Measurements from ENCODE around the gene YWHAQ. TPM values are rescaled to one million over a fixed set of nuclear protein-coding genes. Genes with fewer than 3 reads are reported as not detected.

The YWHAQ gene
- total and polyA plus RNA-seq, 2 of the 4 experiments (the other 2 are of a cell fraction), result 196 to 255 TPM

DNA sequence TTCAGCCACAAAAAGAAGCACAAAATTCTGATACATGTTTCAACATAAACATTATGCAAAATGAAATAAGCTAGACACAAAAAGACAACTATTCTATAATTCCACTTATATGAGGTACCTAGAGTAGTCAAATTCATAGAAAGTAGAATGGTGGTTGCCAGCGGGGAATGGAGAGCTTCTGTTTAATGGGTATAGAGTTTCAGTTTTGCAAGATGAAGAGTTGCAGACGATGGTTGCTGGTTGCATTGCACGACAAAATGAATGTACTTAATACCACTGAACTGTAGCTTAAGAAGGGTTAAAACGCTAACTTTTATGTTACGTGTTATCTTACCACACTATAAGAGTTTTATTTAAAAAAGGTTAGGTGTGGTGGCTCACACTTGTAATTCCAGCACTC, 13.5 kb downstream of the YWHAQ start:
- DNase-seq, result no peak
- no peak overlapping the region for H4K91ac ChIP-seq (ENCODE audit: insufficient read depth, low read depth, low read length)
- ATAC-seq (ENCODE audit: low read depth), result no peak
- no TSS peak for BruUV-seq (replicated peaks)
- H3K4me2 ChIP-seq (ENCODE audit: low read depth, low read length), result no peak overlapping the region
- H3K14ac ChIP-seq (replicated peaks; ENCODE audit: low read depth, low read length), result no peak overlapping the region
- H3K56ac ChIP-seq (ENCODE audit: extremely low read depth, insufficient read depth, low read length), result no peak overlapping the region
- TF ChIP-seq SMC3 (IDR thresholded peaks at IDR 0.05; ENCODE audit: low read depth, low read length), result no peak
- TF ChIP-seq RFX5 (IDR thresholded peaks at IDR 0.05; ENCODE audit: low read depth, low read length), result no peak
- no peak for TF ChIP-seq BHLHE40 (IDR thresholded peaks at IDR 0.05; ENCODE audit: low read depth, low read length)
- TF ChIP-seq CHD1 (IDR thresholded peaks at IDR 0.05; ENCODE audit: low read depth, low read length), result no peak
- TF ChIP-seq MAFK (IDR thresholded peaks at IDR 0.05; ENCODE audit: low read depth, low read length), result no peak
- no peak overlapping the region for H2BK15ac ChIP-seq (ENCODE audit: low read depth, low read length)
- dilution Hi-C loops (cut with HindIII; ENCODE audit: low sequenced_read_pairs, unreplicated experiment), result no loop called here
- no peak overlapping the region for H3K18ac ChIP-seq (ENCODE audit: low read depth, low read length)
- POLR2A ChIA-PET (ENCODE audit: unreplicated experiment), result no interaction called here
- peaks cover 95% of the 10 kb centered on the region for H4K20me1 ChIP-seq (ENCODE audit: insufficient read depth, low read length)
- H3K9me1 ChIP-seq (ENCODE audit: insufficient read depth, low read length), result peaks cover 10% of the 10 kb centered on the region
- no peak overlapping the region for H3K9ac ChIP-seq (ENCODE audit: low read depth, low read length)
- no CpG with 5 or more reads among the region's 5 CpGs for WGBS, 2 experiments (ENCODE audit: extremely low coverage in 2 of 2, insufficient read length in 1 of 2)
- no peak overlapping the region for H2BK20ac ChIP-seq (ENCODE audit: low read depth, low read length)
- no peak overlapping the region for H4K8ac ChIP-seq (ENCODE audit: low read depth in 2 of 2, low read length in 2 of 2)
- H4K5ac ChIP-seq (ENCODE audit: low read depth, low read length), result no peak overlapping the region
- H3K4ac ChIP-seq (ENCODE audit: low read depth, low read length), result no peak overlapping the region
- no peaks in the 10 kb centered on the region for H3K9me3 ChIP-seq (ENCODE audit: control insufficient read depth, insufficient read depth, low read length)
- H2AK9ac ChIP-seq (replicated peaks; ENCODE audit: low read depth, low read length, poor library complexity), result no peak overlapping the region
- H2BK5ac ChIP-seq (ENCODE audit: low read depth, low read length, poor library complexity, severe bottlenecking), result no peak overlapping the region
- H3K79me1 ChIP-seq (ENCODE audit: low read depth in 1 of 2, low read length in 2 of 2), result peaks cover 5 to 58% of the 10 kb centered on the region in 2 experiments; a peak in 3 of 4 replicates
- no peak overlapping the region for H2AK5ac ChIP-seq (ENCODE audit: low read depth, low read length)
- H2BK120ac ChIP-seq (ENCODE audit: low read depth, low read length), result no peak overlapping the region
- in situ Hi-C loops (cut with MboI; ENCODE audit: low sequenced_read_pairs), result no loop called here
- H3K4me3 ChIP-seq (ENCODE audit: insufficient read depth, low read depth, low read length), result no peak overlapping the region
- H2AFZ ChIP-seq (replicated peaks; ENCODE audit: low read length, poor library complexity), result no peak overlapping the region
- H3K4me1 ChIP-seq (ENCODE audit: control insufficient read depth, insufficient read depth, low read length), result peaks cover 14% of the 10 kb centered on the region
- CTCF ChIA-PET, result no interaction called here
- no peaks in the 10 kb centered on the region for H3K27me3 ChIP-seq (ENCODE audit: control insufficient read depth, insufficient read depth, low read length)
- H3K27ac ChIP-seq (ENCODE audit: insufficient read depth, low read length), result no peak overlapping the region
- H3K23ac ChIP-seq (ENCODE audit: low read depth, low read length), result no peak overlapping the region
- intact Hi-C loops (cut with micrococcal nuclease), result no loop called here
- H3K36me3 ChIP-seq (ENCODE audit: control insufficient read depth, insufficient read depth, low read length), result peaks cover 7% of the 10 kb centered on the region
